Measurements from ENCODE around the gene RAB33A. TPM values are rescaled to one million over a fixed set of nuclear protein-coding genes. Genes with fewer than 3 reads are reported as not detected.

Gene RAB33A
- total and polyA plus RNA-seq, 4 donors = 0.13 to 0.61 (median 0.55) TPM

DNA sequence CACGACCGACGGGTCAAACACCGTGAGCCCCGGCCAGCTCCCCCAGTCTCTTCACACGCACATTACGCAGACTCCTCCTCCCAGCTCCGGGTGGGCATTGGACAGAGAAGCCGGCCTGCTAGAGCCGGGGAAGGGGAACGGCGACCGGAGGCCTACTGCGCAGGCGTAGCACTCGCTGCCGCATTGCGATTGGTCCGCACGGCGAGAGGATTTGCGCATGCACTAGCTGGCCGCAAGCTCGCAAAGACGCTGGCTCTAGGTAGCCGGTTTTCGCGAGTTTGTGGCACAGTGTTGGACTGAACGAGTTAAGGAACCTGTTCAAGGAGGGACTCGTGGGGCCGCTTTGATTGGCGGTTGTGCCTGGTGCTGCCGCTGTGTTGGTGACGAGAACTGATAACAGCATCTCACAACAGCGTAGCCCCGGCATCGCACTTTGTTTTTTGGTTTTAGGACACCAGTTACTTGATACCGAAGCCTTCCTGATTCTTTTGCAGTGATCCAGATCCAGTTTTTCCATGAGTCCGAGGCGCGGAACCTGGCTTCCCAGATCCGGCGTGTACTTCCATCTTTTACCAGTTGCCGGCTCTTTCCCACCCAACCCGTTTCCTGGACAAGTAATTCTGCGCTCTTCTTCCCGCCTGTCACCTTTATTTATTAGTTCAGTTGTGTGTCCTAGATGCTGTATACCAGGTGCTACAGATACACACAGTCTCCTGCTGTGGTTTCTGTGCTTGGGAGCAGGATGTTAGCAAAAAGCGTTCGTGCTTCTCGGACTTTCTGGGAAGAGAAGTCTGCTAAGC lies 5.9 kb upstream of the RAB33A start, which contains the start of gene AIFM1:
AIFM1 (minus strand) TSS at position 139 of the 800 bp plus-strand sequence. CDS start 185 bp downstream, outside the sequence.
- H3K9me3 ChIP-seq (ENCODE audit: control insufficient read depth in 4 of 4, low read length in 3 of 4) = no peaks in the 10 kb centered on the region
- TF ChIP-seq, protein P1, sequence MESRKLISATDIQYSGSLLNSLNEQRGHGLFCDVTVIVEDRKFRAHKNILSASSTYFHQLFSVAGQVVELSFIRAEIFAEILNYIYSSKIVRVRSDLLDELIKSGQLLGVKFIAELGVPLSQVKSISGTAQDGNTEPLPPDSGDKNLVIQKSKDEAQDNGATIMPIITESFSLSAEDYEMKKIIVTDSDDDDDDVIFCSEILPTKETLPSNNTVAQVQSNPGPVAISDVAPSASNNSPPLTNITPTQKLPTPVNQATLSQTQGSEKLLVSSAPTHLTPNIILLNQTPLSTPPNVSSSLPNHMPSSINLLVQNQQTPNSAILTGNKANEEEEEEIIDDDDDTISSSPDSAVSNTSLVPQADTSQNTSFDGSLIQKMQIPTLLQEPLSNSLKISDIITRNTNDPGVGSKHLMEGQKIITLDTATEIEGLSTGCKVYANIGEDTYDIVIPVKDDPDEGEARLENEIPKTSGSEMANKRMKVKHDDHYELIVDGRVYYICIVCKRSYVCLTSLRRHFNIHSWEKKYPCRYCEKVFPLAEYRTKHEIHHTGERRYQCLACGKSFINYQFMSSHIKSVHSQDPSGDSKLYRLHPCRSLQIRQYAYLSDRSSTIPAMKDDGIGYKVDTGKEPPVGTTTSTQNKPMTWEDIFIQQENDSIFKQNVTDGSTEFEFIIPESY (IDR thresholded peaks at IDR 0.05) = no peak
- TF ChIP-seq RAD21 (IDR thresholded peaks at IDR 0.05) (peak in 1 of 2 donors; percentile 16), FOXA2 (IDR thresholded peaks at IDR 0.05) (peak; percentile 11), NR2F2 (IDR thresholded peaks at IDR 0.05) (peak; percentile 17), JUND (IDR thresholded peaks at IDR 0.05) (peak in 1 of 2 donors; percentile 21), EGR1 (IDR thresholded peaks at IDR 0.05; ENCODE audit: low read depth in 2 of 2) (no peak), GABPA (IDR thresholded peaks at IDR 0.05 in 1 of 2, conservative IDR thresholded peaks at IDR 0.05 in 1 of 2) (peak; percentile 26 to 49), HNF4A (conservative IDR thresholded peaks at IDR 0.05) (no peak), YY1 (IDR thresholded peaks at IDR 0.05) (peak; percentile 82), HNF4G (IDR thresholded peaks at IDR 0.05) (no peak), TAF1 (conservative IDR thresholded peaks at IDR 0.05) (peak; percentile 36), SP1 (IDR thresholded peaks at IDR 0.05) (peak; percentile 58), RXRA (IDR thresholded peaks at IDR 0.05) (peak; percentile 63 to 74), FOXA1 (IDR thresholded peaks at IDR 0.05) (no peak)
- TF ChIP-seq, protein P2, sequence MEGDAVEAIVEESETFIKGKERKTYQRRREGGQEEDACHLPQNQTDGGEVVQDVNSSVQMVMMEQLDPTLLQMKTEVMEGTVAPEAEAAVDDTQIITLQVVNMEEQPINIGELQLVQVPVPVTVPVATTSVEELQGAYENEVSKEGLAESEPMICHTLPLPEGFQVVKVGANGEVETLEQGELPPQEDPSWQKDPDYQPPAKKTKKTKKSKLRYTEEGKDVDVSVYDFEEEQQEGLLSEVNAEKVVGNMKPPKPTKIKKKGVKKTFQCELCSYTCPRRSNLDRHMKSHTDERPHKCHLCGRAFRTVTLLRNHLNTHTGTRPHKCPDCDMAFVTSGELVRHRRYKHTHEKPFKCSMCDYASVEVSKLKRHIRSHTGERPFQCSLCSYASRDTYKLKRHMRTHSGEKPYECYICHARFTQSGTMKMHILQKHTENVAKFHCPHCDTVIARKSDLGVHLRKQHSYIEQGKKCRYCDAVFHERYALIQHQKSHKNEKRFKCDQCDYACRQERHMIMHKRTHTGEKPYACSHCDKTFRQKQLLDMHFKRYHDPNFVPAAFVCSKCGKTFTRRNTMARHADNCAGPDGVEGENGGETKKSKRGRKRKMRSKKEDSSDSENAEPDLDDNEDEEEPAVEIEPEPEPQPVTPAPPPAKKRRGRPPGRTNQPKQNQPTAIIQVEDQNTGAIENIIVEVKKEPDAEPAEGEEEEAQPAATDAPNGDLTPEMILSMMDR (IDR thresholded peaks at IDR 0.05; ENCODE audit: low read depth, low read length, missing input control) = no peak
- TF ChIP-seq, protein P3, sequence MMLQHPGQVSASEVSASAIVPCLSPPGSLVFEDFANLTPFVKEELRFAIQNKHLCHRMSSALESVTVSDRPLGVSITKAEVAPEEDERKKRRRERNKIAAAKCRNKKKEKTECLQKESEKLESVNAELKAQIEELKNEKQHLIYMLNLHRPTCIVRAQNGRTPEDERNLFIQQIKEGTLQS (IDR thresholded peaks at IDR 0.05) = no peak
- TF ChIP-seq, protein P4, sequence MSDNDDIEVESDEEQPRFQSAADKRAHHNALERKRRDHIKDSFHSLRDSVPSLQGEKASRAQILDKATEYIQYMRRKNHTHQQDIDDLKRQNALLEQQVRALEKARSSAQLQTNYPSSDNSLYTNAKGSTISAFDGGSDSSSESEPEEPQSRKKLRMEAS (IDR thresholded peaks at IDR 0.05) = peak; percentile 41
- TF ChIP-seq, protein P5, sequence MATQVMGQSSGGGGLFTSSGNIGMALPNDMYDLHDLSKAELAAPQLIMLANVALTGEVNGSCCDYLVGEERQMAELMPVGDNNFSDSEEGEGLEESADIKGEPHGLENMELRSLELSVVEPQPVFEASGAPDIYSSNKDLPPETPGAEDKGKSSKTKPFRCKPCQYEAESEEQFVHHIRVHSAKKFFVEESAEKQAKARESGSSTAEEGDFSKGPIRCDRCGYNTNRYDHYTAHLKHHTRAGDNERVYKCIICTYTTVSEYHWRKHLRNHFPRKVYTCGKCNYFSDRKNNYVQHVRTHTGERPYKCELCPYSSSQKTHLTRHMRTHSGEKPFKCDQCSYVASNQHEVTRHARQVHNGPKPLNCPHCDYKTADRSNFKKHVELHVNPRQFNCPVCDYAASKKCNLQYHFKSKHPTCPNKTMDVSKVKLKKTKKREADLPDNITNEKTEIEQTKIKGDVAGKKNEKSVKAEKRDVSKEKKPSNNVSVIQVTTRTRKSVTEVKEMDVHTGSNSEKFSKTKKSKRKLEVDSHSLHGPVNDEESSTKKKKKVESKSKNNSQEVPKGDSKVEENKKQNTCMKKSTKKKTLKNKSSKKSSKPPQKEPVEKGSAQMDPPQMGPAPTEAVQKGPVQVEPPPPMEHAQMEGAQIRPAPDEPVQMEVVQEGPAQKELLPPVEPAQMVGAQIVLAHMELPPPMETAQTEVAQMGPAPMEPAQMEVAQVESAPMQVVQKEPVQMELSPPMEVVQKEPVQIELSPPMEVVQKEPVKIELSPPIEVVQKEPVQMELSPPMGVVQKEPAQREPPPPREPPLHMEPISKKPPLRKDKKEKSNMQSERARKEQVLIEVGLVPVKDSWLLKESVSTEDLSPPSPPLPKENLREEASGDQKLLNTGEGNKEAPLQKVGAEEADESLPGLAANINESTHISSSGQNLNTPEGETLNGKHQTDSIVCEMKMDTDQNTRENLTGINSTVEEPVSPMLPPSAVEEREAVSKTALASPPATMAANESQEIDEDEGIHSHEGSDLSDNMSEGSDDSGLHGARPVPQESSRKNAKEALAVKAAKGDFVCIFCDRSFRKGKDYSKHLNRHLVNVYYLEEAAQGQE (IDR thresholded peaks at IDR 0.05) = peak; percentile 68
- under 1% methylated on average over 50 of the region's 50 CpGs for WGBS
- peak within 1 kb of the TSS; percentile 92 to 95 for H3K27ac ChIP-seq (ENCODE audit: low read depth in 1 of 2, low read length in 2 of 2)
- H3K36me3 ChIP-seq (ENCODE audit: control insufficient read depth in 4 of 4, insufficient read depth in 3 of 4, low read depth in 1 of 4, low read length in 3 of 4) = no peaks in the 10 kb centered on the region
- H3K27me3 ChIP-seq (ENCODE audit: control insufficient read depth in 4 of 4, insufficient read depth in 4 of 4, low read length in 3 of 4) = no peaks in the 10 kb centered on the region
- H3K4me3 ChIP-seq (ENCODE audit: low read depth in 1 of 3, low read length in 3 of 3) = peak within 1 kb of the TSS; percentile 77 to 92 (median 79)
- H3K9ac ChIP-seq (ENCODE audit: low read depth in 1 of 2, low read length in 2 of 2) = peak within 1 kb of the TSS; percentile 43 to 82
- DNase-seq (ENCODE audit: low spot score) = peak; percentile 87
- peaks cover 3 to 25% (median 16%) of the 10 kb centered on the region in 4 donors for H3K4me1 ChIP-seq (ENCODE audit: control insufficient read depth in 4 of 4, insufficient read depth in 4 of 4, low read length in 3 of 4)
